Measurements from ENCODE around the gene GTF3C2.

DNA sequence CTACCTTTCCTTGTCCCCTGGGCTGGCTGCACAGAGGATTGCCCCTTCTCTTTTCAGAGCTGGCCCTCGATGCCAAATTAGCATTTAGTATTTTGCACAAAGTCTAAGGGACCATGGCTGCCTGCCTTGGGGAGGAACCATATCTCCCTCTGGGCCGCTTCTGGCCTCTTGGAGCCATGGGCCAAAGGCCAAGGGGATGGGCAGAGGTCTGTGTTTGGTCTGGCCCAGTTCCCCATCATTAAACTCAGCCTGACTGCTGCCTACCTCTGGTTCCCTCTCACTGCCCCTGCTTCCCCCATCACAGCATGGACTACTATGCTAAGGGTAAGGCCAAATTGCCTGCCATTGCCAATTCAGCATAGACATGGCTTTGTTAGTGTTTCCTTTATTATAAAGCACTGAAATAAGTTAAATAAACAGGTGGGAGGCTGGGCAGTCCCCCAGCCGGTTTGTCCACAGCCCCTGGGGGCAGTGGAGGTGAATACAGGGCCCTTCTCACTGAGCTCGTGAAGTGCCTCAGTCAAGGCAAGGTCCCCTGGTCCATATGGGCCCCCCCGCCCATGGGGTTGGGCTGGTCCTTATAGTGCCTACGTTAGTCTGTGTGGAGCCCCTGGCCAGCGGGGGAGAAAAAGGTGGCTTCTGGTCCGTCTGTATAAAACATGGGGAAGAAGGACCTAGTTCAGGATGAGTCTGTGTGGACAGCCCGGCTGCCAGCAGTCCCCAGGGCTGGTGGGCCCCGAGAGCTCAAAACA, 20.5 kb upstream of the GTF3C2 start:
- TF ChIP-seq, protein P1, sequence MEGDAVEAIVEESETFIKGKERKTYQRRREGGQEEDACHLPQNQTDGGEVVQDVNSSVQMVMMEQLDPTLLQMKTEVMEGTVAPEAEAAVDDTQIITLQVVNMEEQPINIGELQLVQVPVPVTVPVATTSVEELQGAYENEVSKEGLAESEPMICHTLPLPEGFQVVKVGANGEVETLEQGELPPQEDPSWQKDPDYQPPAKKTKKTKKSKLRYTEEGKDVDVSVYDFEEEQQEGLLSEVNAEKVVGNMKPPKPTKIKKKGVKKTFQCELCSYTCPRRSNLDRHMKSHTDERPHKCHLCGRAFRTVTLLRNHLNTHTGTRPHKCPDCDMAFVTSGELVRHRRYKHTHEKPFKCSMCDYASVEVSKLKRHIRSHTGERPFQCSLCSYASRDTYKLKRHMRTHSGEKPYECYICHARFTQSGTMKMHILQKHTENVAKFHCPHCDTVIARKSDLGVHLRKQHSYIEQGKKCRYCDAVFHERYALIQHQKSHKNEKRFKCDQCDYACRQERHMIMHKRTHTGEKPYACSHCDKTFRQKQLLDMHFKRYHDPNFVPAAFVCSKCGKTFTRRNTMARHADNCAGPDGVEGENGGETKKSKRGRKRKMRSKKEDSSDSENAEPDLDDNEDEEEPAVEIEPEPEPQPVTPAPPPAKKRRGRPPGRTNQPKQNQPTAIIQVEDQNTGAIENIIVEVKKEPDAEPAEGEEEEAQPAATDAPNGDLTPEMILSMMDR (IDR thresholded peaks at IDR 0.05), result no peak
- TF ChIP-seq NR3C1 (IDR thresholded peaks at IDR 0.05), result no peak
- no peak for TF ChIP-seq SMC3 (IDR thresholded peaks at IDR 0.05)
- no peak for TF ChIP-seq RARB (CRISPR knock-in tag; IDR thresholded peaks at IDR 0.05)
- no peak for TF ChIP-seq ZC3H11A (IDR thresholded peaks at IDR 0.05)
- TF ChIP-seq, protein P2, sequence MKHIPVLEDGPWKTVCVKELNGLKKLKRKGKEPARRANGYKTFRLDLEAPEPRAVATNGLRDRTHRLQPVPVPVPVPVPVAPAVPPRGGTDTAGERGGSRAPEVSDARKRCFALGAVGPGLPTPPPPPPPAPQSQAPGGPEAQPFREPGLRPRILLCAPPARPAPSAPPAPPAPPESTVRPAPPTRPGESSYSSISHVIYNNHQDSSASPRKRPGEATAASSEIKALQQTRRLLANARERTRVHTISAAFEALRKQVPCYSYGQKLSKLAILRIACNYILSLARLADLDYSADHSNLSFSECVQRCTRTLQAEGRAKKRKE (CRISPR knock-in tag; IDR thresholded peaks at IDR 0.05; ENCODE audit: low read depth), result no peak
- TF ChIP-seq NPAS2 (CRISPR knock-in tag; IDR thresholded peaks at IDR 0.05; ENCODE audit: borderline replicate concordance), result no peak

Measured in A549 (cell line).